EH (cell line): ENCODE measurements around the gene PDP2.
"Not testable (repeated sequence)": the region's sequence is repeated elsewhere in the genome, so short reads cannot be mapped to it uniquely, and the experiment has no call there.

Experiments used
- DNase-seq: peaks from one replicate; pipeline ENCODE4 v3.0.0-alpha.2; 2015; ENCODE audit warnings: low read depth

PDP2 gene

DNA sequence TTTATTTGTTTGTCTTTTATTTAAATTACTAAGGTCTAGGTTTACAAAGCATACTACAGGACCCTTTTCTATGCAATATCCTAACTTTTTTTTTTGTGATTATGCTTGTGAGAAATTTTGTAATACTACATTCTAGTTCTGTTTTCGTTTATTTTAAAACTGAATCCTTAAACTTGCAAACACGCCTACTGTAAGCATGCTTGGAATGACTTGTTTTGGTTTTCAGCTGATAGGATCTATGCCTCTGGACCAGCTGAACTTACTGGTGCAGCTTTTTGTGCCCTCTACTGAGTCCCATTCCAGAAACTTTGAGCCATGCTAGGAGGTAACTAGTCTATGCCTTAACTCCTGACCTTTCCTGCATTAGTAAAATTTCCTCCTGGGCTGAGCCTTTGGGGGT, 6.0 kb downstream of the PDP2 start:
- DNase-seq = peak; percentile 73

- DNase-seq = peak; percentile 32
These were observed 6.6 kb downstream of the PDP2 start for GRCh38 chr16:66886914-66887313.

- DNase-seq = no peak
These were observed 8.6 kb downstream of the PDP2 start for GRCh38 chr16:66888647-66889615.

DNA sequence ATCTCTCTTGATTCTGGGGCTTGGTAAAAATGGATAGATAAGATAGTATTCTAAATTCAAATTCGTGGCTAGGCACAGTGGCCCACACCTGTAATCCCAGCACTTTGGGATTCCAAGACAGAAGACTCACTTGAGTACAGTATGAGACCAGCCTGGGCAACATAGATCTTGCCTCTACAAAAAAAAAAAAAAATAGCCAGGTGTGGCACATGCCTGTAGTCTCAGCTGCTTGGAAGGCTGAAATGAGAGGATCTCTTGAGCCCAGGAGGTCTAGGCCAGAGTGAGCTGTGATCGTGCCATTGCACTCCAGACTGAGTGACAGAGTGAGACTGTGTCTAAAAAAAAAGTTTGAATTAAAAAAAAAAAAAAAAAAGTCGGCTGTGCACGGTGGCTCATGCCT, 9.3 kb downstream of the PDP2 start:
- no peak for DNase-seq

GRCh38 chr16:66890799-66891198, 10.5 kb downstream of the PDP2 start:
- no peak for DNase-seq

- DNase-seq = no peak
These were observed 11.0 kb downstream of the PDP2 start for GRCh38 chr16:66891360-66891759.

GRCh38 chr16:66891797-66892196, 11.5 kb downstream of the PDP2 start:
- DNase-seq = no peak

DNA sequence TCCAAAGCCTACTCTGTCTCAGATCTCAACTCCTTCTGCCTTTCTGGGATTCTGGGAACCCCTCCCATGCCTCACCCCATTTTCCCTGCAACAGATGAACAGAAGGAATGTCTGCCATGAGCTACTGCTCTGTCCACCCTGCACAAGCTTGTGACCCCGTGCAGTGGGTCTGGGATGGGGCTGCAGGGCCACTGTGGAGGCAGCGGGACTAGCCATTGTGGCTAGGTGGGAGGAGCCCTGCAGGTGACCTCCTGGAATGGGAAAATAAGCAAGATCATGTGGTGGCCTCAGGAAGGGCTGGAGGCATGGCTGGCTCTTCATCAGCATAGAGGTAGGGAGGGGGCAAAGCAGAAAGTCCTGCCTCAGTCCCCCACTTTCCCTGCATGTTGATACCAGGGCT, 13.7 kb downstream of the PDP2 start:
- no peak for DNase-seq

DNA sequence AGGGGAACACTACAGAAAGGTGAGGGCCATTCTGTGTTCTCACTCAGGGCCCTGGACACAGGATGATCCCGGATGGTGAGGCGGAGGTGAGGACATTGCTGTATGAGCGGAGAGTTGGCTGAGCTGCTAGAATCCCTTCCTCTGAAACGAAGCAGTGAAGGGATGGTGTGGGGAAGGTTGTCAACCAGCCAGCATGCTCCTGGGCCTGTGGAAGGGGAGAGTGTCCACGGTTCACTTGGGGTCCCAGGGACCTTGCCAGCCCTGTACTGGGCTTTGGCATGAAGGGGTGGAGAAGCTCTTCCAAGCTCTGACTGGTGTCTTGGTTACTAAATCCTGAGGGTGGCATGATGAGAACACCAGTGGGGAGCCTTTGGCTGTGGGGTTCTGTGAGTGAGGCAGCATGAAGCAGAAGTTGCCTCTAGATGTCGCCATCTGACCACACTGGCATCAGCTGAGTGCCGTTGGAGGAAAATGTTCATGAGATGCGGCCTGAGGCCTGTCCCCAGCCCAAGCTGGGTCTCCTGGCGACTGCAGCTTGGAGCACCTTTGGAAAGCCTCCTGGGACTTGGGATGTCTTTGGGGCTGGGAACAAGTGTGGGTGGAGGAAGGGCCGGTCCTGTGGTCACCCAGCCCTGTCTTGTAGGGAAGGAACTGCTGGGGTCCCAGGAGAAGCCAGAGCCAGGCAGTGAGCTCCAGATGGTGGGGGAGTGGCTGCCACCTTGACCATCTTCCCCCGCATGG, 14.8 kb downstream of the PDP2 start:
- DNase-seq = peak; percentile 79

DNA sequence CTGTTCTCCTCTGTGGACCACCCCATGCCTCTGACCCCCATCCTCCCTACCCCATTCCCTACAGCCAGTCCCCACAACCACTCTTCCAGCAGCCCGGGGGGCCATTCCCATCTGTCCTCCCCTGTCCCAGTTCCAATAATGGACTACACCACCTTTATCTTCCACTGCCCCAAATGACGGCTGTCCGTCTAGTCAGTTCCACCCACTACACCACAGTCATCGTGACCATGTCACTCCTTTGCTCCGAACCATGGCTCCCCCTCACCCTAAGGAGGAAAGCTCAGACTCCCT, 15.3 kb downstream of the PDP2 start:
- DNase-seq = no peak

GRCh38 chr16:66895999-66896398, 15.7 kb downstream of the PDP2 start:
- DNase-seq = no peak

GRCh38 chr16:66896682-66897081, 16.4 kb downstream of the PDP2 start:
- not testable (repeated sequence) for DNase-seq

GRCh38 chr16:66898207-66898606, 17.9 kb downstream of the PDP2 start:
- peak; percentile 78 for DNase-seq

- no peak for DNase-seq
These were observed 18.6 kb downstream of the PDP2 start for GRCh38 chr16:66898933-66899309.

DNA sequence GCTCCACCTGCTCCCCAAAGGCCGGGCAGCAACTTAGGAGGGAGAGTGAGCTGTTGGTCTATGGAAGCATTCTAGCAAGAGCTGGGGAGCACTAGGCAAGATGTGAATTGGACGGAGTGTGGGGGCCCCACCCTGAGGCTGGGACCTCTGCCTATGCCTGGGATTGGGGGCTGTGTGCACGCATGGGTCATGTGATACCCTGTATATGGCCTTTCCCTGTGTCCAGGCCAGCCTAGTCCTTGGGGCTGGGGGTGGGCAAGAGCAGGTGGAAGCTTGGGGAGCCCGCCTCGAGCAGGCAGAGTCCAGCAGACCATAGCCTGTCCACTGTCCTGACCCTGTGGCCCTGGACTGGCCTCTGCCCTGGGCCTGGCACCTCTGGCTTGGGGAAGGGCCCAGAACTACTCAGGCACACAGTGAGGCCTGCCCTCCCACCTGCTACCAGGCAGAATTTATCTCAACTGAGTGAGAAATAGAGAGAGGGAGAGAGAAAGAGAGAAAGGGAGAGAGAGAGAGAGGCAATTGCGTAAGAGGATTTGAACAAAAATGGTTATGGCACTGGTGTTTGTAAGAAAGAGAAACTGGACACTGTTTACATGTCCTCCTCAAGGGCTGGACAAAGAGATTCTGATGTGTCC, 19.1 kb downstream of the PDP2 start:
- peak; percentile 64 for DNase-seq

DNA sequence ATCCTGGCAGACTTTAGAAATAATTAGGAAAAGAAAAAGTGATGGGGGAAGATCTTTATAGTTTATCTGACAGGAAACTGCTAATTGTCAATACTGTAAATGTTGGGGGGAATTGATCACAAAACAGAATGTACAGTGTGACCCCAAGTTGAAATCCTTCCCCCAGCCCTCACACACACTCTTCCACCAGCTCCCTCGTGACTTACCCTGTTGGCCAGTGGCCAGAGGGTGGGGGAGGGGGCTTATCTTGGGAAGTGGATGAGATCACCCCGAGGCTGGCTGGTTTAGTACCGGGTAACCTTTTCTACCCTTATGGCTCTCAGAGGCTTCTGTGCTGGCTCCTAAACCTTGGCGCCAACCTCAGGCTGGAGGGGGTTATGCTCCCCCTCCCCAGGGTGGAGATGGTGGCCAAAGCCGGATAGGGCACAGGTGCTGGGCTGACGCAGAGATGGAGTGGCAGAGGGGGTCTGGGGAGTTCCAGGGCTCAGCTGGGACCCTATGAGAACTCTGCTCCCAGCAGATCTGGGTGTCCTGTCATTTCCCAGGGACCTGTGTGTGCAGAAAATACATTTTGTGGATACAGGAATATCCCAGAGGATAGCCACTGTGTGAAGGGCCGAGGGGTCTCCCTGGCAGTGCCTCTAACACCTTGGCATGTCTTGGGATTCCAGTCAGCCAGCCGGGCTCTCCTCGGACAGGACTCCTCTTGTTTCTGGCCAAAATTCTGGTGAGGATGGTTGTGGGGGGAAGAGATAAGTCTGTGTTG, 19.8 kb downstream of the PDP2 start:
- peak; percentile 78 for DNase-seq

GRCh38 chr16:66900721-66901441, 20.6 kb downstream of the PDP2 start:
- peak; percentile 26 for DNase-seq

DNA sequence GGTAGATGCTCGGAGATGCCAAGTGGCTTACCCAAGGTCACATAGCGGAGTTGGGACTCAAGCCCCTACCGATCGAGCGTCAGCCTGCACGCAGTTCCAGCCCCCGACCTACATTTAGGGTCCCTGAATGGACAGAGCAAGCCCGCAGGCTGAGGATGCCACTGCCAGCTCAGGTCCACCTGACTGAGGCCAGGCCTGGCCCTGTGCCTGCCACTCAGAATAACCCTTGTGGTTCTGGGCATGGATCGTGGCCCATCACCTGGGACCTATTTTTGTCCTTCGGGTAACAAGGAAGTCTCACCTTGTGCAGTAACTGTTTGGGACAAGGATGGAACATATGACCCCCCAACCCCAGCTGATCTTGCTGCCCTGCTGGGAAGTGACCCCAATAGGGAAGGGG, 21.3 kb downstream of the PDP2 start:
- DNase-seq = no peak

DNA sequence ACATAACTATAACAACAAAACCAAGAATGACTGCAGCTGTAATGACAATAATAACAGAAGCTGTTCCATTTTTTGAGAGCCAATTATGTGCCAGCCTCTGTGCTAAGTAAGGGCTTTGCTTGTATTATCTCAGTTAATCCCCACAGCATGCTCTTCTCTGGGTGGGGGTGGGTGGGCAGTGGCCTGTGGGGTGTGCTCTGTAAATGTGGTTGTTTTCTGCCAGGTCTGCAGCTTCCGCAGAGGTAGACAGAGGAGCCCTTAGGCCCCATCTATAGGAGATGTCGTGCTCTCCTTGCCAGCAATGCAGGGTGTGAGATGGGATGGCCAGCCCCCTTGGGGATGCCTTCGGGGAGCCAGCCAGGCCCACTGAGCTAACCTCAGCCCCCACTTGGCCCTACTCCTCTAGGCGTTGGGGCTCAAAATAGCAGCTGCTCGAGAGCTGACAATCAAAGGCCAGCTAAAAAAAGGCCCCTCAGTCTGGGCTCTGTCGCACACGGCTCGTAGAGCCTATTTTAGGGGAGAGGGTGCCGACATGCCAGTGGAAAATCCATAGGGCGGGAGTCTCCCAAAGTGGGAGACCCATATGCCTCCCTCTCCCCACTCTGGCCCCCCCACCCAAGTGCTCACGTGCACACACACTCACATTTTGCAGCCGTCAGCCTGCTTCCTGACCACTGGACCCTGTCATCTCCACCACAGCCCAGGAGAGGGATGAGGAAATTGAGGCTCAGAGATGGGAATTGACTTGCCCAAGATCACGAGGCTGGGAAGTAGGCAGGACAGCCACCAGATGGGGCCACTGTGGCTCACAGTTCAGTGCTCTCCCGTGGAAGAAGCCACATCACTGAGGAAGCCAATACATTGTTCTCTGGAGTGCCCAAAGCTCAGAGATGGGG, 22.6 kb downstream of the PDP2 start:
- DNase-seq = no peak
